ENCODE data around the gene IFNL1.
"Not testable (repeated sequence)": the region's sequence is repeated elsewhere in the genome, so short reads cannot be mapped to it uniquely, and the experiment has no call there.

IFNL1 gene

DNA sequence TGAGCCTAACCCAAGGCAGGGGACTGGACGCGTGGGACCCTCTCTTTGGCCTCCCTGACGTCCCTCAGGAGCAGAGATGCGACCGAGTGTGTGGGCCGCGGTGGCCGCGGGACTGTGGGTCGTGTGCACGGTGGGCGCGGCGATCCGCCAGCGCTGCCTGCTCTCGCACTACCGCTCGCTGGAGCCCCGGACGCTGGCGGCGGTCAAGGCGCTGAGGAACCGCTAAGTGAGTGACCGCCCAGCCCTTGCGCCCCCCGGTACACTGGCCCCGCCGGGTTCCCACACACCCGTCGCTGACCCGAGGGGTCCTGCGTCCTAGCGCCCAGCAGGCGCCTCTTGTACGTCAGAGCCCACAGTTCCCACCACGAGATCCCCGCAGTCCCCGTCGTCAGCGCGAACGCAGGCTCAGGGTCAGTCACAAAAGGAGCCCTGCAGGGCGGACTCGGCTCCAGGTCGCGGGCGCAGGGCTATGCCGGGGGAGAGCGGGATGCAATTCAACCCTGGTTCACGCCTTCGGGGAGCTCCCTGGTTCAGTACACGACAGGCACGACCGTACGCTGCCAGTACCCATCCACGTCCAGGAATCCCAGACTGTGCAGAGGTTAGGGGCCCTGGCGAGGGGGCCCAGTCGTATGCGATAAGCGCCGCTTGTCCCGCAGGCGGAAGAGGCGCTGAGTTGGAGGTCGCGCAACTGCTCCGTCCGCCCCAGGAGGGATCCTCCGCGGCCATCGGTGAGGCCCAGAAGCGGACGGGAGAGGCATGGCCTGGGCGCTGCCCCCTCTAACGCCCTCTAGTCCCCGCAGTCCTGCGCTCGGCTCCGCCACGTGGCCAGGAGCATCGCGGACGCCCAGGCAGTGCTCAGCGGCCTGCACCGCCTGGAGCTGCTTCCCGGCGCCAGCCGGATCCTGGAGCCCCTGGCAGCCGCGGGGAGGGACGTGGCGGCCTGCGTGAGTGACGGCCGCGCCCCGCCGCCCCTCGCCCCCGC lies 31.6 kb upstream of the IFNL1 start:
- H3K36me3 Mint-ChIP-seq (ENCODE audit: low read depth), result no peaks in the 10 kb centered on the region
- H3K27ac Mint-ChIP-seq, result no peak overlapping the region
- peaks cover 39% of the 10 kb centered on the region for H3K27me3 Mint-ChIP-seq (ENCODE audit: low read depth)
- no peak overlapping the region for H3K4me3 Mint-ChIP-seq
- no peaks in the 10 kb centered on the region for H3K9me3 Mint-ChIP-seq
- H3K4me1 Mint-ChIP-seq (ENCODE audit: low read depth), result peaks cover 3% of the 10 kb centered on the region
- DNase-seq (ENCODE audit: low spot score), result no peak

GRCh38 chr19:39265321-39265916 lies 30.8 kb upstream of the IFNL1 start:
- no peak for DNase-seq (ENCODE audit: low spot score)
- Mint-ChIP-seq H3K4me3 (no peak overlapping the region), H3K27ac (no peak overlapping the region), H3K36me3 (ENCODE audit: low read depth) (no peaks in the 10 kb centered on the region), H3K9me3 (no peaks in the 10 kb centered on the region), H3K27me3 (ENCODE audit: low read depth) (peaks cover 41% of the 10 kb centered on the region), H3K4me1 (ENCODE audit: low read depth) (peaks cover 3% of the 10 kb centered on the region)

GRCh38 chr19:39268085-39268484 lies 28.1 kb upstream of the IFNL1 start, which contains the start of gene IFNL2:
IFNL2 (plus strand) TSS chr19:39268396; CDS start chr19:39268569, 173 bp downstream.
- not testable (repeated sequence) for H3K9me3 Mint-ChIP-seq; H3K4me3 Mint-ChIP-seq; DNase-seq (ENCODE audit: low spot score); H3K4me1 Mint-ChIP-seq (ENCODE audit: low read depth); H3K27ac Mint-ChIP-seq; H3K36me3 Mint-ChIP-seq (ENCODE audit: low read depth)
- peaks cover 28% of the 10 kb centered on the region for H3K27me3 Mint-ChIP-seq (ENCODE audit: low read depth)

DNA sequence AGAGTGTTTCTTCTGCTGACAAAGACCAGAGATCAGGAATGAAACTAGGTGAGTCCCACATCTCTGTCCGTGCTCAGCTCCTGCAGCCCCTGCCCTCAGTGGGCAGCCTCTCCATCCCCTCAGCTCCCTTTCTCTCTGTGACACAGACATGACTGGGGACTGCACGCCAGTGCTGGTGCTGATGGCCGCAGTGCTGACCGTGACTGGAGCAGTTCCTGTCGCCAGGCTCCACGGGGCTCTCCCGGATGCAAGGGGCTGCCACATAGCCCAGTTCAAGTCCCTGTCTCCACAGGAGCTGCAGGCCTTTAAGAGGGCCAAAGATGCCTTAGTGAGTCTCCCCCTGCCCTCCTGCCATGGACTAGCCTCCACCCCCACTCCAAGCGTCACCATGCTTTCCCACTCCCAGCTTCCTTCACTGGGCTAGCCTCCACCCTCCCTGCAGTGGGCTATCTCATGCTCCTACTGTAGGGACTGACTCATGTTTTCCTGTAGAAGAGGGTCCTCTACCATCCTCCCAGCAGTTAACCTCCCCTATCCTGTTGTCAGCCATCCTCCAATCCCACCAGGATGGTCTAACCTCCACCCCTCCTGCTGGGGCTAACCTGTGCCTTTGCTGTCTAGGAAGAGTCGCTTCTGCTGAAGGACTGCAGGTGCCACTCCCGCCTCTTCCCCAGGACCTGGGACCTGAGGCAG lies 27.5 kb upstream of the IFNL1 start:
- H3K9me3 Mint-ChIP-seq; H3K27ac Mint-ChIP-seq; H3K36me3 Mint-ChIP-seq (ENCODE audit: low read depth); DNase-seq (ENCODE audit: low spot score); H3K4me1 Mint-ChIP-seq (ENCODE audit: low read depth); H3K4me3 Mint-ChIP-seq: not testable (repeated sequence)
- peaks cover 22% of the 10 kb centered on the region for H3K27me3 Mint-ChIP-seq (ENCODE audit: low read depth)

- DNase-seq (ENCODE audit: low spot score); H3K36me3 Mint-ChIP-seq (ENCODE audit: low read depth); H3K4me3 Mint-ChIP-seq; H3K9me3 Mint-ChIP-seq; H3K27ac Mint-ChIP-seq; H3K4me1 Mint-ChIP-seq (ENCODE audit: low read depth): not testable (repeated sequence)
- H3K27me3 Mint-ChIP-seq (ENCODE audit: low read depth), result peaks cover 17% of the 10 kb centered on the region
Measured at GRCh38 chr19:39269369-39269768, 26.8 kb upstream of the IFNL1 start.

DNA sequence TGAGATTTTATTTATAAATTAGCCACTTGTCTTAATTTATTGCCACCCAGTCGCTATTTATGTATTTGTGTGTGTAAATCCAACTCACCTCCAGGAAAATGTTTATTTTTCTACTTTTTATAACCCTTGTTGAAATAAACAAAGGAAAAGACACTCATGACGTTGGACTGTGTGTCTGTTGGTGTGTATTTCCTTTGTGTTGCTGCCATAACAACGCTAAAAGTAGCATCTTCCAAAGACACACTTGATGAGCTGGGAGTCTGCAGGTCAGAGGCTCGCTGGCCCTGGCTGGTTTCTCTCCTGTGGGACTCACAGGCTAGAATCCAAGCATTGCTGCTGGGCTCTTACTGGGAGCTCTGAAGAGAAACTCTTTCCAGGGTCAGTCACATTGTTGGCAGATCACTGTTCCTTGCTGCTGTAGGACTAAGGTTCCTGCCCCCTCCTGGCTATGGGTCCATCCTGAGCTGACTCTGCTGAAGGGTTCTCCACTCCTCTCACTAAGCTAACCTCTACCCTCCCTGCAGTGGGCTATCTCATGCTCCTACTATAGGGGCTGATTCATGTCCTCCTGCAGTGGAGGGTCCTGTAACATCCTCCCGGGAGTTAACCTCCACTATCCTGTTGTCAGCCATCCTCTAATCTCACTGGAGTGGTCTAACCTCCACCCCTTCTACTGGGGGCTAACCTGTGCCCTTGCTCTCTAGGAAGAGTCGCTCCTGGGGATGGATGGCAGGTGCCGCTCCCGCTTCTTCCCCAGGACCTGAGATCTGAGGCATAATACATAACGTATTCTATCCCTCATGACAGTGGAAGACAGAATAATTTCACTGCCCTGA lies 26.0 kb upstream of the IFNL1 start:
- H3K4me1 Mint-ChIP-seq (ENCODE audit: low read depth), result no peaks in the 10 kb centered on the region
- H3K27ac Mint-ChIP-seq, result no peak overlapping the region
- DNase-seq (ENCODE audit: low spot score), result no peak
- no peak overlapping the region for H3K4me3 Mint-ChIP-seq
- peaks cover 12% of the 10 kb centered on the region for H3K27me3 Mint-ChIP-seq (ENCODE audit: low read depth)
- H3K36me3 Mint-ChIP-seq (ENCODE audit: low read depth), result no peaks in the 10 kb centered on the region
- no peaks in the 10 kb centered on the region for H3K9me3 Mint-ChIP-seq

- H3K4me1 Mint-ChIP-seq (ENCODE audit: low read depth); H3K27me3 Mint-ChIP-seq (ENCODE audit: low read depth); H3K9me3 Mint-ChIP-seq: not testable (repeated sequence)
Measured at GRCh38 chr19:39273859-39274258, 22.3 kb upstream of the IFNL1 start.

GRCh38 chr19:39275578-39275977 lies 20.6 kb upstream of the IFNL1 start:
- DNase-seq (ENCODE audit: low spot score), result no peak
- Mint-ChIP-seq H3K36me3 (ENCODE audit: low read depth) (no peaks in the 10 kb centered on the region), H3K27me3 (ENCODE audit: low read depth) (peaks cover 8% of the 10 kb centered on the region), H3K27ac (no peak overlapping the region), H3K4me1 (ENCODE audit: low read depth) (no peaks in the 10 kb centered on the region), H3K4me3 (no peak overlapping the region), H3K9me3 (no peaks in the 10 kb centered on the region)

More at GRCh38 chr19:39273859-39274258, 22.3 kb upstream of the IFNL1 start:
- not testable (repeated sequence) for H3K36me3 Mint-ChIP-seq (ENCODE audit: low read depth); H3K4me3 Mint-ChIP-seq; H3K27ac Mint-ChIP-seq; DNase-seq (ENCODE audit: low spot score)

DNA sequence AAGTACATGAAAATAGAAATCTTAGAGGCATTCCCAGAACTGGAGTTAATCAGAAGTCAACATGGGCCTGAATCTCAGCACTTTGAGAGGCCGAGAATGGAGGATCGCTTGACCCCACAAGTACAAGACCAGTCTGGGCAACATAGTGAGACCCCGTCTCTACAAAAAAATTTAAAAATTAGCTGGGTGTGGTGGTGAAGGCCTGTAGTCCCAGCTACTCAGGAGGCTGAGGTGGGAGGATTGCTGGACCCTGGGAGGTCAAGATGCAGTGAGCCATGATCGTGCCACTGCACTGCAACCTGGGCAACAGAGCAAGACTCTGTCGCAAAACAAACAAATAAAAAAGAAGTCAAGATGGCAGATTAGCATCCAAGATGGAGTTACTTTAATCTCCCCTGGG lies 19.5 kb upstream of the IFNL1 start:
- H3K27ac Mint-ChIP-seq, result no peak overlapping the region
- H3K4me3 Mint-ChIP-seq, result no peak overlapping the region
- H3K4me1 Mint-ChIP-seq (ENCODE audit: low read depth), result no peaks in the 10 kb centered on the region
- peaks cover 4% of the 10 kb centered on the region for H3K27me3 Mint-ChIP-seq (ENCODE audit: low read depth)
- no peaks in the 10 kb centered on the region for H3K36me3 Mint-ChIP-seq (ENCODE audit: low read depth)
- DNase-seq (ENCODE audit: low spot score), result no peak
- no peaks in the 10 kb centered on the region for H3K9me3 Mint-ChIP-seq

GRCh38 chr19:39277598-39277997 lies 18.6 kb upstream of the IFNL1 start:
- Mint-ChIP-seq H3K9me3 (no peaks in the 10 kb centered on the region), H3K4me3 (no peak overlapping the region), H3K27ac (no peak overlapping the region), H3K36me3 (ENCODE audit: low read depth) (no peaks in the 10 kb centered on the region), H3K27me3 (ENCODE audit: low read depth) (peaks cover 7% of the 10 kb centered on the region), H3K4me1 (ENCODE audit: low read depth) (no peaks in the 10 kb centered on the region)
- no peak for DNase-seq (ENCODE audit: low spot score)

GRCh38 chr19:39282021-39282420 lies 14.2 kb upstream of the IFNL1 start:
- peaks cover 25% of the 10 kb centered on the region for H3K27me3 Mint-ChIP-seq (ENCODE audit: low read depth)
- H3K4me3 Mint-ChIP-seq, result no peak overlapping the region
- H3K4me1 Mint-ChIP-seq (ENCODE audit: low read depth), result no peaks in the 10 kb centered on the region
- H3K27ac Mint-ChIP-seq, result no peak overlapping the region
- no peak for DNase-seq (ENCODE audit: low spot score)
- H3K9me3 Mint-ChIP-seq, result peaks cover 4% of the 10 kb centered on the region
- peaks cover 2% of the 10 kb centered on the region for H3K36me3 Mint-ChIP-seq (ENCODE audit: low read depth)

DNA sequence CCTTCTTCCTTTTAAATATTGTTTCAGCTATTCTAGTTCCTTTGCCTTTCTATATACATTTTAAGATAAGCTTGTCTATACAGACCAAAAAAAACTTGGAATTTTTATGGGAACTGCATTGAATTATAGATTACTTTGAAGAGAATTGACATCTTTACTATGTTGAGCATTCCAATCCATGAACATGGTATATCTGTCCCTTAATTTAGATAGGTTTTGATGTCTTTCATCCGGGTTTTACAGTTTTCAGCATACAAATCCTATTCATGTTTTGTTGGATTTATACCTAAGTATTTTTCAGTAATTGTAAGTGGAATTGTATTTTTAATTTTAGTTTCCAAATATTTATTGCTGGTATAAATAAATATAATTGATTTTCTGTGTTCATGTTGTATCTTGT lies 12.2 kb upstream of the IFNL1 start:
- Mint-ChIP-seq H3K4me1 (ENCODE audit: low read depth) (no peaks in the 10 kb centered on the region), H3K27ac (no peak overlapping the region), H3K9me3 (peaks cover 4% of the 10 kb centered on the region), H3K27me3 (ENCODE audit: low read depth) (peaks cover 37% of the 10 kb centered on the region), H3K36me3 (ENCODE audit: low read depth) (peaks cover 2% of the 10 kb centered on the region), H3K4me3 (no peak overlapping the region)
- DNase-seq (ENCODE audit: low spot score), result no peak

GRCh38 chr19:39293394-39293793 lies 2.8 kb upstream of the IFNL1 start:
- Mint-ChIP-seq H3K4me1 (ENCODE audit: low read depth) (peaks cover 22% of the 10 kb centered on the region), H3K4me3 (no peak overlapping the region), H3K9me3 (no peaks in the 10 kb centered on the region), H3K27ac (no peak overlapping the region), H3K27me3 (ENCODE audit: low read depth) (peaks cover 25% of the 10 kb centered on the region), H3K36me3 (ENCODE audit: low read depth) (no peaks in the 10 kb centered on the region)
- DNase-seq (ENCODE audit: low spot score), result no peak

All from T-helper 2 cell treated with Interferon-gamma antibody and Interleukin-4, amounts not matched to agents 5 μg/mL and 100 μg/mL, for 36 hours (primary cell).